ENCODE measurements around the gene PAXX.
A peak's percentile ranks its signal among the peaks of the same experiment; 100 is the strongest.
"Not testable (repeated sequence)": the region's sequence is repeated elsewhere in the genome, so short reads cannot be mapped to it uniquely, and the experiment has no call there.

The PAXX gene

DNA sequence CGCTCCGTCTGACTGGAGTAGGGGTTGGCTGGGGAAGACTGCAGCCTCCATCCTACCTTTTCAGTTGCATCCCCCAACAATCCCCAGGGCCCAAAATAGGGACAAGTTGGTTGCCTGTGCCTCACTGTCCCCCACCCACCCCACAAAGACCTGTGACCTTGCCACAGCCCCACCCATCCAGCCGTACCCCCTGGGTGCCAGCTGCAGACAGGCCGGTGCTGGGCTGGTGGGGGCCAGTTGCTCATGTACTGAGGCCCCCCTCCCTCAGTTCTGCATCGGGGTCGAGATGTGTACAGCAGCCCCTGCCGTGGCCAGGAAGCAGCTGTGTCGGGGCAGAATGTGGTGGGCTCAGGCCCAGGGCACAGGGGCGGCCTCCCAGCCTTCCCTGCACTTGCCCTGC lies 9.1 kb upstream of the PAXX start:
- DNase-seq, result no peak

DNA sequence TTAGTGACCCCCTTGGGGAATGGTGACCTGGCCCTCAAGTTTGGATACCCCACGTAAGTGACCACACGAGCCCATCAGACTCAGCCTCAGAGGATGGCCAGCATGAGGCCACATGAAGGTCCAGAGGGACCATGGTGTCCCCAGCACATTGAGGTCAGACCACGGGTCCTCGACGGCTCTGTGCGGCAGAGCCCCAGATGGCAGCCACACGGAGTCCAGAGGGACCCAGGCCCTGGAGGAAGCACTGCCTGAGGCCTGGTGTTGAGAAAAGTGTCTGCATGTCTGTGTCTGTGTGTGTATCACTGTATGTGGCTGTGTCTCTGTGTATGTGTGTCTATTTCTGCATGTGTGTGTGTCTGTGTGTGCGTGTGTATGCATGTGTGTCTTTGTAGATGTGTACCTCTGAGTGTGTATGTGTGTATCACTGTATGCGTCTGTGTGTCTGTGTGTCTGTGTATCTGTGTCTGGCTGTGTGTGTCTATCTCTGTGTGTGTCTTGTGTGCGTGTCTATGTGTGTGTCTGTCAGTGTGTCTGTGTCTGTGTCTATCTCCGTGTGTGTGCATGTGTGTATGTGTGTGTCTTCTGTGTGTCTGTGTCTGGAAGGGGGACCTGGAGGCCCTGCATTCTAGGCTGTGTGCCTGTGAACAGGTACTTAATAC lies 8.4 kb upstream of the PAXX start:
- no peak for DNase-seq

- no peak for DNase-seq
Observed at GRCh38 chr9:136984464-136985026, 7.7 kb upstream of the PAXX start.

- DNase-seq, result no peak
Observed at GRCh38 chr9:136985027-136985602, 7.1 kb upstream of the PAXX start.

GRCh38 chr9:136985853-136986252 lies 6.4 kb upstream of the PAXX start:
- no peak for DNase-seq

GRCh38 chr9:136988872-136989271 lies 3.4 kb upstream of the PAXX start:
- DNase-seq, result no peak

DNA sequence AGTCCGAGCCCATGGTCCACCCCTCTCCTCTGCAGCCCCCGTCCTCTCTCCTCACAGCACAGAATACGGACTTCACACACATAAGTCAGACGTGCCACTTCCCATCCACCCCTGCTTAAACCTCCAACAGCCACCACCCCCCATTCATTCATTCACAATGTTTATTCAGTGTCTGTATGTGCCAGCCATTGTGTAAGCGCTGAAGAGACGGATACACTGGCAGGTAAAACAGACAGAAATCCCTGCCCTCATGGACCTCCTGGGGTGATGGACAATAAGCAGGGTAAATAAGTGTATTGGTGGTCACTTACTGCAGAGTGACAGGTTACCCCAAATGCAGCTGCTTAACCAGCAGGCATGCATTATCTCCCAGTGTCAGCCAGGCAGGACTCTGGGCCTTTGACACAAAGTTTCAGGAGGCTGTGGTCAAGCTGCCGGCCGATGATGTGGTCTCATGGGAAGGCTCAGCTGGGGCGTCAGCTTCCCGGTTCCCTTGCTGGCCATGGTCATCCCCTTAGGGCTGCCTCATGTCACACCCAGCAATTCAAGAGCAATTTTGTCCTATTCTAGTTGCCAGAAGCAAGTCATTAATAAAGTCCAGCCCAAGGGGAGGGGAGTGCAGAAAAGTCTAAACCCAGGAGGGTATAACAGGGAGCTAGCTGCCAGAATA lies 1.8 kb upstream of the PAXX start:
- no peak for DNase-seq

DNA sequence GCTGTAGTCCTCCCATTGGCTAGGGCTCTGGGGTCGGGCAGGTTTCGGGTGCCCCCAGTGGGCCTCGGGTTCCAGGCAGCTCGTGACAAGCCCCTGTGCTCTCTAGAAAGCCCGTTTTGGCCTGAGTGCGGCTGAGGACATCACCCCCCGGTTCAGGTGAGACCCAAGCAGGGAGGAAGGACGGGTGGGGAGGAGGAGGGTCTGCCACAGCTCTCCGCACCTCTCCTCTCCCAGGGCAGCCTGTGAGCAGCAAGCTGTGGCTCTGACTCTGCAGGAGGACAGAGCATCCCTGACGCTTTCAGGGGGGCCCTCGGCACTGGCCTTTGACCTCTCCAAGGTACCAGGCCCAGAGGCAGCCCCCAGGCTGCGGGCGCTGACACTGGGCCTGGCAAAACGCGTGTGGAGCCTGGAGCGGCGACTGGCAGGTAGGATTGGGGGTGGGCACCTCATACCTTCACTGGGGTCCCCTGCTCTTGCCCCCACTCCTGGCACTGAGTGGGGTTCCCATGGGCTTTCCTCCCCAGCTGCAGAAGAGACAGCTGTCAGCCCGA lies 672 bp downstream of the PAXX start:
- DNase-seq, result no peak

GRCh38 chr9:136994180-136994887 lies 2.1 kb downstream of the PAXX start:
- DNase-seq, result no peak

GRCh38 chr9:136994888-136995230 lies 2.6 kb downstream of the PAXX start:
- no peak for DNase-seq

DNA sequence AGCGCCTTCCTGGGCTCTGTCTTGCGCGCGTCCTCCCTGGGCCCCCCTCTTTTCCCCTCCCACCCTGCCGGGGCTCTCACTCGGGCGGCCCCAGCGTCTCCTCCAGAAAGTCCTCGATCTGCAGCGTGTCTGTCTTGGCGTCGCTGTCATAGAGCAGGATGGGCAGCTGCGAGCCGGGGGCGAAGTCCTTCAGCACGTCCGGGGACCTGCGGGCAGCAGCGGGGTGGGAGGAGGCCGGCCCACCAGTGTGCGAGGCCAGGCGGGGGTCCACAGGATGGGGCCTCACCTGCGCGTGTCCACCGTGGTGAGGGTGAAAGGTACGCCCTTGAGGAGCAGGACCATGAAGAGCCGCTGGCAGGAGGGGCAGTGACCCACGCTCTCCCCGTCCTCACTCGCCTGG lies 3.1 kb downstream of the PAXX start:
- no peak for DNase-seq

DNA sequence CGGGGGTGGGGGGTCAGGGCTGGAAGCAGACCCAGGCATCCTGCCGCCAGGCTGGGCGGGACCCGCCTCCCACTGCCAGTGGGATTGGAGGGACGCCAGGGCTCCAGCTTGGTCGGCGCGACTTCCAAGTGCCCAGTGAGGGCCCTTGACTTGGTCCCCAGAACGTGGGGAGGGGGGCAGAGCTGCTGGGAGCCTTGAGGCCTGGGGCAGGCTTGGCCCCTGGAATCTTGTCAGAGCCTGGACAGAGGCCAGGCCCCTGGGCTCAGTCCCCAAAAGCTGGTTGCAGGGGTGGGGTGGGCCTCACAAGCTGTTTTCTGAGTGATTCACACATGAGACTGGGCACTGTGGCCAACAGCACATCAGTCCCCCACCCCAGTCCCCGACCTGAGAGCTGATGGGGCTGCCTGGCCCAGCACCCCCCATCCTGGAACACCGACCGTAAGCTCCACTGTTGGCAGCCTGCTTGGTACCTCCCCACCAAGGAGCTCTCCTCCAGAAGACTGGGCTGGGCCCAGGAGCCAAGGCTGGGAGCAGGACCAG lies 3.6 kb downstream of the PAXX start:
- peak; percentile 51 for DNase-seq

DNA sequence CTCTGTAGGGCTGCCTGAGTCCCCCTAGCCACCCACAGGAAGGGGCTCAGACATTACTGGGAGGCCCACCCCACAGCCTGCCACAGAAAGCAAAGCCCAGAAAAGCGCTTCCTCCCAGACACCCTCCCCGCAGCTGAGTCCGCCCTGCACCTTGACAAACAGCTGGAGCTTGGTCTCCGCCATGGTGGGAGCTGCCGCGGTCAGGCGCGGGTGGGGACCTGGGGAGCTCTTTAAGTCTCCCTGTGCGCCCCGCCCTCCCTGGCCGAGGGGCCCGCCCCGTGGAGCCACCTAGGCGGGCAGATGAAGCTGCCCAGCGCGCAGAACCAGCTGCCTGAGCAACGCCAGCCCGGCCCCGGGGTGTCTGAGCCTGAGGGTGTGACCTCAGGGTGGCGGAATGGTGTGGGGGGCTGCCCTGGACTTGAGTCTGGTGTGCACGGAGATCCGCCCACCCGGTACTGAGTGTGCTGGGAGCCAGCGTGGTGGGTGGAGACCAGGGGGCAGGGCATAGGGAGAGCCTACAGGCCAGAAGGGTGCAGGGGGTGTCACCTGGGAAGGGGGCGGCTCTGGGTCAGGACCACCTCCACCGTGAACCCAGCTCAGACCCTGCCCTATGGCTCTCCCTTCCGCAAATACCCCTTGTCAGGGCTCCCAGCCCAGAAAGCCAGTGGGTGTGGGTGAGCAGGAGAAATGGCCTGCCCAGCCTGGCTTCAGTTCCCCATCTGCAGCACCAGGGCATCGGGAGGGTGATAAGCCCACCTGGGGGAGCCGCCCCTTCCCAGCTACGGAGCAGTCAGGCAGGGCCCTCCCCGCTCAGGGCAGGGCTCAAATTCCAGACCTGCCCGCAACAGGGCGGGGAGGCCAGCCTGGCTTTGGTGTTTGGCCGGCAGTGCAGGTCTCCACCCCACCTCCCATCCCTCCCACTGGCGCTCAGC lies 4.4 kb downstream of the PAXX start, which contains the start of gene CLIC3:
Gene CLIC3, minus strand, starts transcription at position 208 of the 932 bp plus-strand sequence. Its CDS starts 25 bp downstream, at position 183.
- DNase-seq, result peak; percentile 65

DNA sequence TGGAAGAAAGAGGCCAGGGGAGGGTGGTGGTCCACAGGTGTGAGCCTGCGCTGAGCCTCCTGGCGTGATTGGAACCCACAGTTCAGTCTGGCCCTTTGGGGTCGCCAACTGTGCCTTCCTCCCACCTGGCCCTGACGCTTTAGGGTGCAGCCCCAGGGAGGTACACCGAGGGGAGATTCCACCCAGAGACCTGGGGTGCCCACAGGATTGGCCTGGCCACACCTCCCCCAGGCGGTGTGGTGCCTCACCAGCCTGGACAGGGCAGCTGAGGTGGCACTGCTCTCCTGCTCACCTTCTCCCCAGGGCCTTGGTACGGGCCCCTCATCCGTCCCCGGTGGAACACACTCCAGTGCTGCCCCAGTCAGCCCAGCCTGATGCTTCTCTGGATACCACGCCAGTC lies 5.1 kb downstream of the PAXX start:
- no peak for DNase-seq

DNA sequence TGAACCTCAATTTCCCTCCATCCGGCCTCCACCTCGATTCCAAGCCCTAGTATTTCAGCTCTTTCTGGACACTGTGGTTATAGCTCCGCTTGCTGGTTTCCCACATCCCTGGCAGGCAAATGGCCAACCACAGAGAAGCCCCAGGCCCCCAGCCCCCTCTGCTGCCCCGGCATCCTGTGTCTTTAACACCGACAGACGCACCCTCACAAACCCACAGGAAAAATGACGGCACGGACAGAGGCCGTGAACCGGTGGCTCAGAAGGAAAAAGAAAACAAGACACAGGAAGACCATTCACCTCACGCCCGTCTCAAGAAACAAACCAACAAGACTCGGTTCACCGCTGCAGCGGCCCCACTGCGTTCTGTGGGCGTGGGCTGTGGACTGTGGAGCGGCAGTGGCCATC lies 5.6 kb downstream of the PAXX start:
- DNase-seq, result no peak

DNA sequence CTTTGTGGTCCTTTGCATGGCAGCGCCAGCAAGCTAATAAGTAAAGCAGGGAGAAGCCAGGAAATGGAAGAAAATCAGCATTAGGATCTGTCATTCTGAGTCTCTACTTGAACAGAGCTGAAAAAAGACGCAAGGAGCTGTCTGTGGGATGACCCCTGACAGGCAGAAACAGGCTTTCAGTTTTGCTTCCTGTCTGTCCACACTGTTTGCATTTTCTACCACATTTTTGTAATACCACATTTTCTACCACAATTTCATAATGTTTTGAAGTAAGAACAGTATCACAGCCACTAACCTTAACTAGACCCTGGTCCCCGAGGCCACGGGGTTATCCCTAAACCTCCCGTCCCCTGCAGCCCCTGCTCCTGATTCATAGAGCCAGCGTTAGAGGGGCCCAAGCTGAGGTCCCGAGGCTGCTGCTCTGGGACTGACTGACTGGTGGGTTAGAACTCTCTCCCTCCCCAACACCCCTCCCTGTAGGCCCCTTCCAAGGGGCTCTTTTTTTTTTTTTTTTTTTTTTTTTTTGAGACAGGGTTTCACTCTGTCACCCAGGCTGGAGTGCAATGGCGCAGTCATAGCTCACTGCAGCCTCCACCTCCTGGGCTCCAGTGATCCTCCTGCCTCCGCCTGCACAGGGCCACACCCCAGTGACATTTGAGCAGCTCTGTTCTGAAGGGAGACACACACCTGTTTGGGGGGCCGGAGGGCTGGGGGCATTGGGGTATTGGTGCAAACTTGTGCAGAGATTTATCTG lies 8.1 kb downstream of the PAXX start:
- DNase-seq, result peak; percentile 58

GRCh38 chr9:137001857-137002645 lies 9.8 kb downstream of the PAXX start:
- no peak for DNase-seq

GRCh38 chr9:137002646-137003041 lies 10.4 kb downstream of the PAXX start:
- DNase-seq, result no peak

- DNase-seq, result not testable (repeated sequence)
Observed at GRCh38 chr9:137004285-137004684, 12.1 kb downstream of the PAXX start.

Measured in hematopoietic multipotent progenitor cell treated with erythropoietin and hydrocortisone succinate and interleukin-3 and kit ligand, for 6 days (in vitro differentiated cells).